ENCODE measurements around the gene F13B.
"Not testable (repeated sequence)": the region's sequence is repeated elsewhere in the genome, so short reads cannot be mapped to it uniquely, and the experiment has no call there.

F13B gene, protein sequence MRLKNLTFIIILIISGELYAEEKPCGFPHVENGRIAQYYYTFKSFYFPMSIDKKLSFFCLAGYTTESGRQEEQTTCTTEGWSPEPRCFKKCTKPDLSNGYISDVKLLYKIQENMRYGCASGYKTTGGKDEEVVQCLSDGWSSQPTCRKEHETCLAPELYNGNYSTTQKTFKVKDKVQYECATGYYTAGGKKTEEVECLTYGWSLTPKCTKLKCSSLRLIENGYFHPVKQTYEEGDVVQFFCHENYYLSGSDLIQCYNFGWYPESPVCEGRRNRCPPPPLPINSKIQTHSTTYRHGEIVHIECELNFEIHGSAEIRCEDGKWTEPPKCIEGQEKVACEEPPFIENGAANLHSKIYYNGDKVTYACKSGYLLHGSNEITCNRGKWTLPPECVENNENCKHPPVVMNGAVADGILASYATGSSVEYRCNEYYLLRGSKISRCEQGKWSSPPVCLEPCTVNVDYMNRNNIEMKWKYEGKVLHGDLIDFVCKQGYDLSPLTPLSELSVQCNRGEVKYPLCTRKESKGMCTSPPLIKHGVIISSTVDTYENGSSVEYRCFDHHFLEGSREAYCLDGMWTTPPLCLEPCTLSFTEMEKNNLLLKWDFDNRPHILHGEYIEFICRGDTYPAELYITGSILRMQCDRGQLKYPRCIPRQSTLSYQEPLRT

GRCh38 chr1:197066719-197067456, at the start of gene F13B:
Gene F13B, minus strand, starts transcription at chr1:197067260. Its CDS starts 37 bp downstream, at chr1:197067223.
- no peak for DNase-seq (ENCODE audit: low read depth)

GRCh38 chr1:197116156-197116555, 49.1 kb upstream of the F13B start:
- DNase-seq (ENCODE audit: low read depth) = no peak

GRCh38 chr1:197106869-197107268, 39.8 kb upstream of the F13B start:
- no peak for DNase-seq (ENCODE audit: low read depth)

- no peak for DNase-seq (ENCODE audit: low read depth)
Observed at GRCh38 chr1:197103300-197103699, 36.2 kb upstream of the F13B start.

GRCh38 chr1:197101978-197102377, 34.9 kb upstream of the F13B start:
- DNase-seq (ENCODE audit: low read depth) = no peak

DNA sequence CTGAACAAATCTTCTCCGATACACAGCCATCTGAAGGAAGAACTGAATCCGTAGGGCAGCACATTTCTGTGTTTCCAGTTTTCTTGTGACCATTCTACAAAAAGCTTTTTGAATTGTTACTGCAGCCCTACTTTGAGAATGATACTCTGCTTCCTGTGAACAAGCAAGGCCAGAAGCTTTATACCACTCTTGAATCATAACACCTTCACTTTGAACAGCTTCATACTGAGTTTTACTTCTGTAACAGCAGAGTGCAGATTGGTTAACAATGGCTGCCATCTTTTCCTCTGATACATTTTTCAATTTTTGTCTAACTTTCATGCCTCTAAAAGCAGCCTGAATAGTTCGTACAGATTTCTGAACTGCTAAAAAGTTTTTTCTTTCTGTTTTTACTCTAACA, 33.6 kb upstream of the F13B start:
- no peak for DNase-seq (ENCODE audit: low read depth)

DNA sequence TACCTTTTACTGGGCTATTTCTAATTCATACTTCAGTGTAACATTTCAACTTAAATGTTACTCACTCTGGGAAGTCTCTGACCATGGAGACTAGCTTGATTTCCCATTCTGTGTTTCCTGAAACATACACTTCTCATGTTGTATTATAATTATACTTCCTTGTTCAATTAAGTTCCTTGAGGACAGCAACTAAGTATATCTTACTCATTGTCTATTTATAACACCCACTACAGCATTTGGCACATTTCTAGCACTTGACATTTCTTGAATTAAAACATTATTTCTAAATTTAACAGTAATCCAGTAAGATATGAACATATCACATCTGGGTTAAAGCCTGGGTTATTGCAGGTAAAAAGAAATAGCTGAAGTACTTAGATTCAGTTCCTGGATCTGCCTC, 32.4 kb upstream of the F13B start:
- no peak for DNase-seq (ENCODE audit: low read depth)

- DNase-seq (ENCODE audit: low read depth) = not testable (repeated sequence)
Observed at GRCh38 chr1:197096971-197097370, 29.9 kb upstream of the F13B start.

GRCh38 chr1:197096137-197096536, 29.1 kb upstream of the F13B start:
- no peak for DNase-seq (ENCODE audit: low read depth)

GRCh38 chr1:197093226-197093885, 26.3 kb upstream of the F13B start:
- DNase-seq (ENCODE audit: low read depth) = no peak

DNA sequence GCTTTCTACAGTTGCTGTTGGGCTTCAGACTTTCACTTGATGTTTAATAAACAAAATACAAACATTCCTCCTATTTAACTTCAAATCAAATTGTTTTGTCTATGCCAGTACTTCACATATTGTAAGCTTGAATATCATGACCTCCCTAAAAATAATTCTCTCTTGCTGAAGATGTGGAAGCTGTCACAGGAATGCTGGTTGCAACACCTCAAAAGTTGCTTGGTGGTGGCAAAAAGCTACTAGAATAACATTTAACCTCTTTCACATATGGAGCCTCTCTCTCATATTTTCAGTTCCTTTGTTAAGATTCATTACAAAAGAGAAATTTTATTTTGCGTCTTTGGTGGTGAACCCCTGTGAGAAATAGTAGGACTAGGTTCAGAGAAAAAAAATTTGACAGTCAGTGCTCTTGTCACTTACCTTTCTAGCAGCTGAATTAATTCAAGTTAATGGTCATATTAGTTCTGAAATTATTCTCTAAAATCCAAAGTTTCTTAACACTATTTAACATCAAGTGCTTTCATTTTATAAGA, 25.5 kb upstream of the F13B start:
- DNase-seq (ENCODE audit: low read depth) = no peak

- no peak for DNase-seq (ENCODE audit: low read depth)
Observed at GRCh38 chr1:197083474-197083873, 16.4 kb upstream of the F13B start.

- no peak for DNase-seq (ENCODE audit: low read depth)
Observed at GRCh38 chr1:197081117-197081753, 14.2 kb upstream of the F13B start.

DNA sequence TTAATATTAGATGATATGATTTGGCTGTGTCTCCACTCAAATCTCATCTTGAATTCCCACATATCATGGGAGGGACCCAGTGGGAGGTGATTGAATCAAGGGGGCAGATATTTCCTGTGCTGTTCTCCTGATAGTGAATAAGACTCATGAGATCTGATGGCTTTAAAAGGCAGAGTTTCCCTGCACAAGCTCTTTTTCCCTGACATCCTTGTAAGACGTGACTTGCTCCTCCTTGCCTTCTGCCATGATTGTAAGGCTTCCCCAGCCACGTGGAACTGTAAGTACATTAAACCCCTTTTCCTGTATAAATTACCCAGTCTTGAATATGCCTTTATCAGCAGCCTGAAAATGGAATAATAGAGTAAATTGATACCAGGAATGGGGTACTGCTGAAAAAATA, 13.3 kb upstream of the F13B start:
- DNase-seq (ENCODE audit: low read depth) = no peak

DNA sequence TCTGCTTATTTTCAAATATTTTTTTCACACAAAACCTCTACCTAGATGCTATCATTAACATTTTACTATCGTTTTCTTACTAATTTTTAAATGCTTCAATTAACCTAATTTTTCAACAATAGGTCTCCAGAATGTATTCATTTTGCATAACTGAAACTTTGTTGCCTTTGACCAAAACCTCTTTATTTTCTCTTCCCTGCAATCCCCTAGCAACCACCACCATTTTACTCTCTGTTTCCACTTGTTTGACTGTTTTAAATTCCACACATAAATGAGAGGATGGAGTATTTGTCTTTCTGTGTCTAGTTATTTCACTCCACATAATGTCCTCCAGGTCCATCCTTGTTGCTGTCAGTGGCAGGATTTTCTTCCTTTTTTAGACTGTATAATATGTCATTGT, 9.5 kb upstream of the F13B start:
- no peak for DNase-seq (ENCODE audit: low read depth)

- DNase-seq (ENCODE audit: low read depth) = no peak
Observed at GRCh38 chr1:197073978-197074377, 6.9 kb upstream of the F13B start.

DNA sequence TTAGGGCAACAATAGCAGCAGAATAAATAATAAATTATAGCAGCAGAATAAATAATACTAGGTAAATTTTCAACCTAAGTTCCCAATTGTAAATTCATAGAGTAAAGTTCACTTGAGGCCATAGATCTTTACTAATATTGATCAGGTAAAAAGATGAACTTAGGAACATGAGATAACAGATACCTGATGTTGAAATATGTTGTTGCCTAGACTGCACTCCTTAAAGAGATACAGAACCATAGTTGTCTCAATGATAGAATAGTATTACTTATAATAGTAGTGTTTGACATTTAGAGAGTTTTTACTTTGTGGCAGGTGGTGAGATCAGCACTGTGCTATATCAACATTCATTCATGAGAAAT, 378 bp upstream of the F13B start:
- no peak for DNase-seq (ENCODE audit: low read depth)

GRCh38 chr1:197066277-197066676, 783 bp downstream of the F13B start:
- no peak for DNase-seq (ENCODE audit: low read depth)

DNA sequence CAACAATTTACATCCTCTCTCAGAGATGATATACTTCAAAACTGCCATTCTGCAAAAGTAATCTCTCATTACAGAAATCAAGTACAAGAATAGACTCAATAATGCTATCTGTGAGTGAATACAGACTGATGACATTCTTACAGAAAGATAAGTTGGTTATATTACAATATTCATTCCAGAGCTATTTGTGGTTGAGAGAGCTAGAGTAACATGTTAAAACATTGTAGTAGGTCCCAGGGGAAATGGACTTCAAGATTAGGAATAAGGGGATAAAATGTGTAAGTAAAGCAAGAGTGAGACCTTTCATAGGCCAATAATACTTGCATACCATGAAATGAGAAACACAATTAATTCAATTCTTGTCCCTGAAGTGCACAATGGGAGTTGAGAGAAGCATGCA, 1.5 kb downstream of the F13B start:
- no peak for DNase-seq (ENCODE audit: low read depth)

DNA sequence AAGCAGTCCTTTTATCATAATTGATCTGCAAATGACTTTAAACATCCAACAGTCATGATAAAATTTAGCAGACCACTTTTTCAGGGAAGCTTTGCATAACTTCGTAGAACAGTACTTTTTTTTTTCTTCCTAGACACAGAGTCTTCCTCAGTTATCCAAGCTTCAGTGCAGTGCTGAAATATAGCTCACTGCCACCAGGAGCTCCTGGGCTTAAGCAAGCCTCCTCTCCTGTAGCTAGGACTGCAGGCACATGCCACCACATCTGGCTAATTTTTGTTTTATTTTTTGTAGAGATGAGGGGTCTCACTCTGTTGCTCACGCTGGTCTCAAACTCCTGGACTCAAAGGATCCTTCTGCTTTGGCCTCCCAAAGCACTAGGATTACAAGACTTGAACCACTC, 3.8 kb downstream of the F13B start:
- no peak for DNase-seq (ENCODE audit: low read depth)

GRCh38 chr1:197062692-197063091, 4.4 kb downstream of the F13B start:
- no peak for DNase-seq (ENCODE audit: low read depth)

DNA sequence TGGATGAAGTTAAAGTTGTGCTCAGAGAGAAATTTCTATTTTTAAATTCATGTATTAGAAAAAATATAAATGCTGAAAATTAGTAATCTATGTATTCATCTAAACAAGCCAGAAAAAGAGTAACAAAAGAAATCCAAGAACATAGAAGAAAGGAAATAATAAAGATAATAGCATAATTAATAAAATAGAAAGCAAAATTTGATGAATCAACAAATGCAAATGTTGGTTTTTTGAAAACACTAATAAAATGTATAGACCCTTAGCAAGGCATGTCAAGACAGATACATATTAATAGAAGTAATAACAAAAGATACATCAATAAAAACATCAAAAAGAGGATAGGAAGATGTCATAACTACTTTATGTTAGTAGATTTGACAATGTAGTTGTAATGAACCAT, 18.0 kb downstream of the F13B start:
- no peak for DNase-seq (ENCODE audit: low read depth)
